HepG2 (cell line): ENCODE measurements around the gene PPM1H. TPM values are rescaled to one million over a fixed set of nuclear protein-coding genes. Genes with fewer than 3 reads are reported as not detected.

ENCODE experiments used
- CC2D1A ChIP-seq: sonication (generic); formaldehyde crosslinking; IDR thresholded peaks from 2 replicates; pipeline ENCODE4 v1.8.1; 2023; ENCODE audit warnings: mild to moderate bottlenecking, missing genetic modification reagents
- CCAR2 ChIP-seq: fragments of 200-400 bp; formaldehyde crosslinking; optimal IDR thresholded peaks from 2 replicates; pipeline ENCODE3; 2018; ENCODE audit warnings: low read depth, mild to moderate bottlenecking, low read length, moderate library complexity
- FOSL2 ChIP-seq: sonication (generic); formaldehyde crosslinking; IDR thresholded peaks from 2 replicates; pipeline ENCODE4 v1.4.0; 2020; ENCODE audit warnings: missing genetic modification reagents
- GLI4 ChIP-seq: sonication (generic); formaldehyde crosslinking; IDR thresholded peaks from 2 replicates; pipeline ENCODE4 v1.5.1; 2020; ENCODE audit warnings: missing genetic modification reagents, mild to moderate bottlenecking, moderate library complexity, borderline replicate concordance
- GPN1 ChIP-seq: sonication (generic); formaldehyde crosslinking; IDR thresholded peaks from 2 replicates; pipeline ENCODE4 v1.5.1; 2020; ENCODE audit warnings: missing genetic modification reagents, borderline replicate concordance
- HNRNPLL ChIP-seq: fragments of 200-400 bp; formaldehyde crosslinking; IDR thresholded peaks from 2 replicates; pipeline ENCODE4 v1.6.1; 2017; ENCODE audit warnings: mild to moderate bottlenecking, low read depth, low read length; ENCODE audit not compliant: poor library complexity, severe bottlenecking
- IRX3 ChIP-seq: sonication (generic); formaldehyde crosslinking; IDR thresholded peaks from 2 replicates; pipeline ENCODE4 v1.8.1; 2023; ENCODE audit warnings: mild to moderate bottlenecking, low read depth, missing genetic modification reagents, borderline replicate concordance
- MAFK ChIP-seq, 2 experiments: IDR thresholded peaks in 1 of 2; conservative IDR thresholded peaks in 1 of 2; 2 replicates each; pipeline ENCODE4 v1.6.1; 2011; ENCODE audit warnings: improper control_type of control experiment in 2 of 2, low read length in 2 of 2
- ZFYVE20 ChIP-seq: sonication (generic); formaldehyde crosslinking; IDR thresholded peaks from 2 replicates; pipeline ENCODE4 v1.8.0; 2023; ENCODE audit warnings: low read depth, mild to moderate bottlenecking, moderate library complexity, missing genetic modification reagents, borderline replicate concordance
- ZIK1 ChIP-seq: sonication (generic); formaldehyde crosslinking; IDR thresholded peaks from 2 replicates; pipeline ENCODE4 v1.5.0; 2020; ENCODE audit warnings: mild to moderate bottlenecking, low read depth, missing genetic modification reagents, borderline replicate concordance
- ZNF180 ChIP-seq: sonication (generic); formaldehyde crosslinking; IDR thresholded peaks from 2 replicates; pipeline ENCODE4 v1.4.0; 2020; ENCODE audit warnings: low read depth, missing genetic modification reagents, borderline replicate concordance
- ZNF207 ChIP-seq: fragments of 450-650 bp; IDR thresholded peaks from 2 replicates; pipeline ENCODE4 v1.6.1; 2016; ENCODE audit warnings: antibody characterized with exemption, borderline replicate concordance
- ZNF33B ChIP-seq: sonication (generic); formaldehyde crosslinking; IDR thresholded peaks from 2 replicates; pipeline ENCODE4 v1.5.1; 2020; ENCODE audit warnings: mild to moderate bottlenecking, missing genetic modification reagents
- ZNF564 ChIP-seq: sonication (generic); formaldehyde crosslinking; IDR thresholded peaks from 2 replicates; pipeline ENCODE4 v1.8.1; 2023; ENCODE audit warnings: mild to moderate bottlenecking, missing genetic modification reagents
- ZNF670 ChIP-seq: sonication (generic); formaldehyde crosslinking; IDR thresholded peaks from 2 replicates; pipeline ENCODE4 v1.8.0; 2022; ENCODE audit warnings: mild to moderate bottlenecking, missing genetic modification reagents, borderline replicate concordance
- ZNF724P ChIP-seq: sonication (generic); formaldehyde crosslinking; IDR thresholded peaks from 2 replicates; pipeline ENCODE4 v1.8.0; 2022; ENCODE audit warnings: missing genetic modification reagents, borderline replicate concordance
- ZNF891 ChIP-seq: sonication (generic); formaldehyde crosslinking; IDR thresholded peaks from 2 replicates; pipeline ENCODE4 v1.5.0; 2020; ENCODE audit warnings: mild to moderate bottlenecking, missing genetic modification reagents
- polyA plus RNA-seq, 8 experiments: library from polyadenylated mRNA; depleted of rRNA in 3 of 8; stranded (reverse) in 7 of 8; unstranded in 1 of 8; fragments of >200 nt; fragmentation: Illumina TruSeq in 4 of 8; extraction: Trizol in 4 of 8; gene quantifications; 2 replicates each; pipeline versions ENCODE4 v1.2.1 to v1.2.3, GENCODE V29; 2011 to 2016; ENCODE audit warnings: low read depth in 4 of 8, missing spikeins in 1 of 8, mixed read lengths in 1 of 8; ENCODE audit not compliant: insufficient read depth in 1 of 8
- total RNA-seq, 5 experiments: library from RNA; depleted of rRNA; stranded (reverse); fragments of >200 nt; fragmentation: Illumina TruSeq; extraction: Trizol; gene quantifications; 2 replicates each; pipeline ENCODE4 v1.2.3, GENCODE V29; 2016; ENCODE audit warnings: low read depth in 1 of 5
- TF ChIP-seq, protein P1 (sequence below): sonication (generic); formaldehyde crosslinking; IDR thresholded peaks from 2 replicates; pipeline ENCODE4 v1.8.1; 2023; ENCODE audit warnings: missing genetic modification reagents, inconsistent platforms, borderline replicate concordance
- TF ChIP-seq, protein P2 (sequence below): sonication (generic); formaldehyde crosslinking; IDR thresholded peaks from 2 replicates; pipeline ENCODE4 v1.5.0; 2020; ENCODE audit warnings: missing genetic modification reagents
- TF ChIP-seq, protein P3 (sequence below): sonication (generic); formaldehyde crosslinking; IDR thresholded peaks from 2 replicates; pipeline ENCODE4 v1.8.0; 2022; ENCODE audit warnings: mild to moderate bottlenecking, missing genetic modification reagents, borderline replicate concordance
- TF ChIP-seq, protein P4 (sequence below): sonication (generic); formaldehyde crosslinking; IDR thresholded peaks from 2 replicates; pipeline ENCODE4 v1.5.0; 2020; ENCODE audit warnings: mild to moderate bottlenecking, missing genetic modification reagents, moderate library complexity
- TF ChIP-seq, protein P5 (sequence below): sonication (generic); formaldehyde crosslinking; IDR thresholded peaks from 2 replicates; pipeline ENCODE4 v1.8.1; 2022; ENCODE audit warnings: mild to moderate bottlenecking, missing genetic modification reagents

PPM1H gene
- total and polyA plus RNA-seq, 2 of the 13 experiments (the other 11 are each of a cell fraction or from before 2014, with no cell fraction given): 29.1 to 38.1 TPM

DNA sequence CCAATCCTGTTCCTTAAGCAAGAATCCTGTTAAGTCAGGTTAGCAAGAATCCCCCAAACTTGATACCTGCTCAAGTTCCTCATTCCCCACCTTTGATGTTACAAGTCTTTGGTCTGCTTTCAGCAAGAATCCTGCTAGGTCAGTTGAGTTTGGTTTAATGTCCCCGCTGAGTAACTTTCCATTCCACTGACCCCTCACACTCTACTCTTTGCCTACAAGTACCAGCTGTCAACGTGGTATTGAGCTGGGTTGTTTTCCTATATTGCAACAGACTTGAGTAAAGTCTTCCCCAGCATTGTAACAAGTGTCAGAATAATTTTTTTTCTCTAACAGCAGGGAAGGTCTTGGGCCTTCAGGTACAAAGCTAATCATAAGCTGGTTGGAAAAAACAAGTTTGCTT, 6.3 kb downstream of the PPM1H start (continued):
- no peak for TF ChIP-seq ZNF891
- TF ChIP-seq GPN1 (CRISPR knock-in tag): no peak
- TF ChIP-seq, protein P1, sequence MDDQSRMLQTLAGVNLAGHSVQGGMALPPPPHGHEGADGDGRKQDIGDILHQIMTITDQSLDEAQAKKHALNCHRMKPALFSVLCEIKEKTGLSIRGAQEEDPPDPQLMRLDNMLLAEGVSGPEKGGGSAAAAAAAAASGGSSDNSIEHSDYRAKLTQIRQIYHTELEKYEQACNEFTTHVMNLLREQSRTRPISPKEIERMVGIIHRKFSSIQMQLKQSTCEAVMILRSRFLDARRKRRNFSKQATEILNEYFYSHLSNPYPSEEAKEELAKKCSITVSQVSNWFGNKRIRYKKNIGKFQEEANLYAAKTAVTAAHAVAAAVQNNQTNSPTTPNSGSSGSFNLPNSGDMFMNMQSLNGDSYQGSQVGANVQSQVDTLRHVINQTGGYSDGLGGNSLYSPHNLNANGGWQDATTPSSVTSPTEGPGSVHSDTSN (CRISPR knock-in tag): no peak
- TF ChIP-seq ZNF670 (CRISPR knock-in tag): no peak
- no peak for TF ChIP-seq IRX3
- TF ChIP-seq ZIK1 (CRISPR knock-in tag): no peak
- TF ChIP-seq, protein P2, sequence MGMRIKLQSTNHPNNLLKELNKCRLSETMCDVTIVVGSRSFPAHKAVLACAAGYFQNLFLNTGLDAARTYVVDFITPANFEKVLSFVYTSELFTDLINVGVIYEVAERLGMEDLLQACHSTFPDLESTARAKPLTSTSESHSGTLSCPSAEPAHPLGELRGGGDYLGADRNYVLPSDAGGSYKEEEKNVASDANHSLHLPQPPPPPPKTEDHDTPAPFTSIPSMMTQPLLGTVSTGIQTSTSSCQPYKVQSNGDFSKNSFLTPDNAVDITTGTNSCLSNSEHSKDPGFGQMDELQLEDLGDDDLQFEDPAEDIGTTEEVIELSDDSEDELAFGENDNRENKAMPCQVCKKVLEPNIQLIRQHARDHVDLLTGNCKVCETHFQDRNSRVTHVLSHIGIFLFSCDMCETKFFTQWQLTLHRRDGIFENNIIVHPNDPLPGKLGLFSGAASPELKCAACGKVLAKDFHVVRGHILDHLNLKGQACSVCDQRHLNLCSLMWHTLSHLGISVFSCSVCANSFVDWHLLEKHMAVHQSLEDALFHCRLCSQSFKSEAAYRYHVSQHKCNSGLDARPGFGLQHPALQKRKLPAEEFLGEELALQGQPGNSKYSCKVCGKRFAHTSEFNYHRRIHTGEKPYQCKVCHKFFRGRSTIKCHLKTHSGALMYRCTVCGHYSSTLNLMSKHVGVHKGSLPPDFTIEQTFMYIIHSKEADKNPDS (CRISPR knock-in tag): peak; percentile 69
- TF ChIP-seq ZNF724P (CRISPR knock-in tag): no peak
- TF ChIP-seq FOSL2 (CRISPR knock-in tag): no peak
- no peak for TF ChIP-seq CCAR2
- TF ChIP-seq, protein P3, sequence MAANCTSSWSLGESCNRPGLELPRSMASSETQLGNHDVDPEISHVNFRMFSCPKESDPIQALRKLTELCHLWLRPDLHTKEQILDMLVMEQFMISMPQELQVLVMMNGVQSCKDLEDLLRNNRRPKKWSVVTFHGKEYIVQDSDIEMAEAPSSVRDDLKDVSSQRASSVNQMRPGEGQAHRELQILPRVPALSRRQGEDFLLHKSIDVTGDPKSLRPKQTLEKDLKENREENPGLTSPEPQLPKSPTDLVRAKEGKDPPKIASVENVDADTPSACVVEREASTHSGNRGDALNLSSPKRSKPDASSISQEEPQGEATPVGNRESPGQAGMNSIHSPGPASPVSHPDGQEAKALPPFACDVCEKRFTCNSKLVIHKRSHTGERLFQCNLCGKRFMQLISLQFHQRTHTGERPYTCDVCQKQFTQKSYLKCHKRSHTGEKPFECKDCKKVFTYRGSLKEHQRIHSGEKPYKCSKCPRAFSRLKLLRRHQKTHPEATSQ: no peak
- no peak for TF ChIP-seq ZNF564 (CRISPR knock-in tag)
- TF ChIP-seq ZNF33B (CRISPR knock-in tag): no peak
- no peak for TF ChIP-seq HNRNPLL
- TF ChIP-seq ZNF207: no peak
- no peak for TF ChIP-seq GLI4 (CRISPR knock-in tag)
- TF ChIP-seq, protein P4, sequence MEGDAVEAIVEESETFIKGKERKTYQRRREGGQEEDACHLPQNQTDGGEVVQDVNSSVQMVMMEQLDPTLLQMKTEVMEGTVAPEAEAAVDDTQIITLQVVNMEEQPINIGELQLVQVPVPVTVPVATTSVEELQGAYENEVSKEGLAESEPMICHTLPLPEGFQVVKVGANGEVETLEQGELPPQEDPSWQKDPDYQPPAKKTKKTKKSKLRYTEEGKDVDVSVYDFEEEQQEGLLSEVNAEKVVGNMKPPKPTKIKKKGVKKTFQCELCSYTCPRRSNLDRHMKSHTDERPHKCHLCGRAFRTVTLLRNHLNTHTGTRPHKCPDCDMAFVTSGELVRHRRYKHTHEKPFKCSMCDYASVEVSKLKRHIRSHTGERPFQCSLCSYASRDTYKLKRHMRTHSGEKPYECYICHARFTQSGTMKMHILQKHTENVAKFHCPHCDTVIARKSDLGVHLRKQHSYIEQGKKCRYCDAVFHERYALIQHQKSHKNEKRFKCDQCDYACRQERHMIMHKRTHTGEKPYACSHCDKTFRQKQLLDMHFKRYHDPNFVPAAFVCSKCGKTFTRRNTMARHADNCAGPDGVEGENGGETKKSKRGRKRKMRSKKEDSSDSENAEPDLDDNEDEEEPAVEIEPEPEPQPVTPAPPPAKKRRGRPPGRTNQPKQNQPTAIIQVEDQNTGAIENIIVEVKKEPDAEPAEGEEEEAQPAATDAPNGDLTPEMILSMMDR: no peak
- no peak for TF ChIP-seq CC2D1A (CRISPR knock-in tag)
- TF ChIP-seq, protein P5, sequence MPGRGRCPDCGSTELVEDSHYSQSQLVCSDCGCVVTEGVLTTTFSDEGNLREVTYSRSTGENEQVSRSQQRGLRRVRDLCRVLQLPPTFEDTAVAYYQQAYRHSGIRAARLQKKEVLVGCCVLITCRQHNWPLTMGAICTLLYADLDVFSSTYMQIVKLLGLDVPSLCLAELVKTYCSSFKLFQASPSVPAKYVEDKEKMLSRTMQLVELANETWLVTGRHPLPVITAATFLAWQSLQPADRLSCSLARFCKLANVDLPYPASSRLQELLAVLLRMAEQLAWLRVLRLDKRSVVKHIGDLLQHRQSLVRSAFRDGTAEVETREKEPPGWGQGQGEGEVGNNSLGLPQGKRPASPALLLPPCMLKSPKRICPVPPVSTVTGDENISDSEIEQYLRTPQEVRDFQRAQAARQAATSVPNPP (CRISPR knock-in tag): no peak
- no peak for TF ChIP-seq ZFYVE20 (CRISPR knock-in tag)
- no peak for TF ChIP-seq MAFK (conservative IDR thresholded peaks at IDR 0.05 in 1 of 2, IDR thresholded peaks at IDR 0.05 in 1 of 2; ENCODE audit: low read length in 2 of 2)
- TF ChIP-seq ZNF180 (CRISPR knock-in tag): no peak
